NCI-H69 (cell line): Measurements from ENCODE around the gene KCNH1.

Source experiments
- DNase-seq: peaks from one replicate; lab custom pipeline; 2025; lab: John Stamatoyannopoulos, UW

Gene KCNH1

GRCh38 chr1:211133836-211134669 is at the start of gene KCNH1:
Gene KCNH1, minus strand, starts transcription at chr1:211134148. Its CDS starts 203 bp downstream, at chr1:211133945.
- DNase-seq = peak; percentile 94

GRCh38 chr1:211182746-211183145 is 48.8 kb upstream of the KCNH1 start:
- DNase-seq = no peak

GRCh38 chr1:211174375-211174774 is 40.4 kb upstream of the KCNH1 start:
- DNase-seq = no peak

GRCh38 chr1:211172657-211173056 is 38.7 kb upstream of the KCNH1 start:
- no peak for DNase-seq

- DNase-seq = no peak
Measured at GRCh38 chr1:211169353-211169752, 35.4 kb upstream of the KCNH1 start.

GRCh38 chr1:211158866-211159265 is 24.9 kb upstream of the KCNH1 start:
- DNase-seq = no peak

- DNase-seq = no peak
Measured at GRCh38 chr1:211155040-211155439, 21.1 kb upstream of the KCNH1 start.

GRCh38 chr1:211153932-211154331 is 20.0 kb upstream of the KCNH1 start:
- no peak for DNase-seq

- peak; percentile 64 for DNase-seq
Measured at GRCh38 chr1:211148366-211148765, 14.4 kb upstream of the KCNH1 start.

- DNase-seq = peak; percentile 21
Measured at GRCh38 chr1:211145944-211146343, 12.0 kb upstream of the KCNH1 start.

- DNase-seq = peak; percentile 70
Measured at GRCh38 chr1:211135342-211135950, 1.5 kb upstream of the KCNH1 start.

- DNase-seq = peak; percentile 71
Measured at GRCh38 chr1:211133393-211133835, 534 bp downstream of the KCNH1 start.

GRCh38 chr1:211132721-211133392 is 1.1 kb downstream of the KCNH1 start:
- no peak for DNase-seq

GRCh38 chr1:211129776-211130175 is 4.2 kb downstream of the KCNH1 start:
- peak; percentile 17 for DNase-seq

- DNase-seq = no peak
Measured at GRCh38 chr1:211127166-211127565, 6.8 kb downstream of the KCNH1 start.

GRCh38 chr1:211126622-211127021 is 7.3 kb downstream of the KCNH1 start:
- DNase-seq = no peak

GRCh38 chr1:211118407-211119102 is 15.4 kb downstream of the KCNH1 start:
- peak; percentile 24 for DNase-seq

GRCh38 chr1:211114446-211114845 is 19.5 kb downstream of the KCNH1 start:
- DNase-seq = no peak

GRCh38 chr1:211113566-211113965 is 20.4 kb downstream of the KCNH1 start:
- DNase-seq = no peak

GRCh38 chr1:211111351-211111750 is 22.6 kb downstream of the KCNH1 start:
- no peak for DNase-seq

- no peak for DNase-seq
Measured at GRCh38 chr1:211101481-211101880, 32.5 kb downstream of the KCNH1 start.

- DNase-seq = peak; percentile 50
Measured at GRCh38 chr1:211099393-211099792, 34.6 kb downstream of the KCNH1 start.
